HepG2 (cell line): ENCODE measurements around the gene EEPD1. TPM values are rescaled to one million over a fixed set of nuclear protein-coding genes. Genes with fewer than 3 reads are reported as not detected.

ENCODE experiments used
- ELK4 ChIP-seq: sonication (generic); formaldehyde crosslinking; IDR thresholded peaks from 2 replicates; pipeline ENCODE4 v1.9.0; 2021; ENCODE audit warnings: missing genetic modification reagents, borderline replicate concordance
- REPIN1 ChIP-seq: sonication (generic); formaldehyde crosslinking; IDR thresholded peaks from 2 replicates; pipeline ENCODE4 v1.8.0; 2022; ENCODE audit warnings: missing genetic modification reagents, low read depth, mild to moderate bottlenecking, borderline replicate concordance
- SP1 ChIP-seq, 2 experiments: fragments of 450-650 bp in 1 of 2; sonication (generic) in 1 of 2; formaldehyde crosslinking in 1 of 2; IDR thresholded peaks; 2 replicates each; pipeline versions ENCODE4 v1.4.0 to v1.6.1; 2016 to 2020; ENCODE audit warnings: missing genetic modification reagents in 1 of 2
- SRSF1 ChIP-seq: fragments of 200-400 bp; formaldehyde crosslinking; optimal IDR thresholded peaks from 2 replicates; pipeline ENCODE3; 2017; ENCODE audit warnings: mild to moderate bottlenecking, low read depth, low read length, moderate library complexity
- ZBTB38 ChIP-seq: sonication (generic); formaldehyde crosslinking; IDR thresholded peaks from 2 replicates; pipeline ENCODE4 v1.5.1; 2020; ENCODE audit warnings: mild to moderate bottlenecking, missing genetic modification reagents
- ZNF224 ChIP-seq: sonication (generic); formaldehyde crosslinking; IDR thresholded peaks from 2 replicates; pipeline ENCODE4 v1.5.0; 2020; ENCODE audit warnings: mild to moderate bottlenecking, missing genetic modification reagents
- ZNF766 ChIP-seq: sonication (generic); formaldehyde crosslinking; IDR thresholded peaks from 2 replicates; pipeline ENCODE4 v1.5.0; 2020; ENCODE audit warnings: missing genetic modification reagents, borderline replicate concordance
- ZNF883 ChIP-seq: sonication (generic); formaldehyde crosslinking; IDR thresholded peaks from 2 replicates; pipeline ENCODE4 v1.5.1; 2020; ENCODE audit warnings: mild to moderate bottlenecking, missing genetic modification reagents; ENCODE audit errors: not compliant biosample characterization
- polyA plus RNA-seq, 8 experiments: library from polyadenylated mRNA; depleted of rRNA in 3 of 8; stranded (reverse) in 7 of 8; unstranded in 1 of 8; fragments of >200 nt; fragmentation: Illumina TruSeq in 4 of 8; extraction: Trizol in 4 of 8; gene quantifications; 2 replicates each; pipeline versions ENCODE4 v1.2.1 to v1.2.3, GENCODE V29; 2011 to 2016; ENCODE audit warnings: low read depth in 4 of 8, missing spikeins in 1 of 8, mixed read lengths in 1 of 8; ENCODE audit not compliant: insufficient read depth in 1 of 8
- total RNA-seq, 5 experiments: library from RNA; depleted of rRNA; stranded (reverse); fragments of >200 nt; fragmentation: Illumina TruSeq; extraction: Trizol; gene quantifications; 2 replicates each; pipeline ENCODE4 v1.2.3, GENCODE V29; 2016; ENCODE audit warnings: low read depth in 1 of 5
- TF ChIP-seq, protein P1 (sequence below): sonication (generic); formaldehyde crosslinking; IDR thresholded peaks from 2 replicates; pipeline ENCODE4 v1.4.0; 2020; ENCODE audit warnings: mild to moderate bottlenecking, missing genetic modification reagents, borderline replicate concordance
- TF ChIP-seq, protein P2 (sequence below): sonication (generic); formaldehyde crosslinking; IDR thresholded peaks from 2 replicates; pipeline ENCODE4 v1.4.0; 2020; ENCODE audit warnings: missing genetic modification reagents, mild to moderate bottlenecking, borderline replicate concordance
- TF ChIP-seq, protein P3 (sequence below), 2 experiments: fragments of 450-650 bp in 1 of 2; sonication (generic) in 1 of 2; formaldehyde crosslinking; IDR thresholded peaks; 2 replicates each; pipeline versions ENCODE4 v1.5.0 to v1.8.0; 2020 to 2022; ENCODE audit warnings: mild to moderate bottlenecking in 1 of 2, missing genetic modification reagents in 1 of 2

Gene EEPD1
- total and polyA plus RNA-seq, 2 of the 13 experiments (the other 11 are each of a cell fraction or from before 2014, with no cell fraction given), result 10.1 to 16.4 TPM

- TF ChIP-seq, protein P1, sequence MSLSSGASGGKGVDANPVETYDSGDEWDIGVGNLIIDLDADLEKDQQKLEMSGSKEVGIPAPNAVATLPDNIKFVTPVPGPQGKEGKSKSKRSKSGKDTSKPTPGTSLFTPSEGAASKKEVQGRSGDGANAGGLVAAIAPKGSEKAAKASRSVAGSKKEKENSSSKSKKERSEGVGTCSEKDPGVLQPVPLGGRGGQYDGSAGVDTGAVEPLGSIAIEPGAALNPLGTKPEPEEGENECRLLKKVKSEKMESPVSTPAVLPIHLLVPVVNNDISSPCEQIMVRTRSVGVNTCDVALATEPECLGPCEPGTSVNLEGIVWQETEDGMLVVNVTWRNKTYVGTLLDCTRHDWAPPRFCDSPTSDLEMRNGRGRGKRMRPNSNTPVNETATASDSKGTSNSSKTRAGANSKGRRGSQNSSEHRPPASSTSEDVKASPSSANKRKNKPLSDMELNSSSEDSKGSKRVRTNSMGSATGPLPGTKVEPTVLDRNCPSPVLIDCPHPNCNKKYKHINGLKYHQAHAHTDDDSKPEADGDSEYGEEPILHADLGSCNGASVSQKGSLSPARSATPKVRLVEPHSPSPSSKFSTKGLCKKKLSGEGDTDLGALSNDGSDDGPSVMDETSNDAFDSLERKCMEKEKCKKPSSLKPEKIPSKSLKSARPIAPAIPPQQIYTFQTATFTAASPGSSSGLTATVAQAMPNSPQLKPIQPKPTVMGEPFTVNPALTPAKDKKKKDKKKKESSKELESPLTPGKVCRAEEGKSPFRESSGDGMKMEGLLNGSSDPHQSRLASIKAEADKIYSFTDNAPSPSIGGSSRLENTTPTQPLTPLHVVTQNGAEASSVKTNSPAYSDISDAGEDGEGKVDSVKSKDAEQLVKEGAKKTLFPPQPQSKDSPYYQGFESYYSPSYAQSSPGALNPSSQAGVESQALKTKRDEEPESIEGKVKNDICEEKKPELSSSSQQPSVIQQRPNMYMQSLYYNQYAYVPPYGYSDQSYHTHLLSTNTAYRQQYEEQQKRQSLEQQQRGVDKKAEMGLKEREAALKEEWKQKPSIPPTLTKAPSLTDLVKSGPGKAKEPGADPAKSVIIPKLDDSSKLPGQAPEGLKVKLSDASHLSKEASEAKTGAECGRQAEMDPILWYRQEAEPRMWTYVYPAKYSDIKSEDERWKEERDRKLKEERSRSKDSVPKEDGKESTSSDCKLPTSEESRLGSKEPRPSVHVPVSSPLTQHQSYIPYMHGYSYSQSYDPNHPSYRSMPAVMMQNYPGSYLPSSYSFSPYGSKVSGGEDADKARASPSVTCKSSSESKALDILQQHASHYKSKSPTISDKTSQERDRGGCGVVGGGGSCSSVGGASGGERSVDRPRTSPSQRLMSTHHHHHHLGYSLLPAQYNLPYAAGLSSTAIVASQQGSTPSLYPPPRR, result peak; percentile 40; the same call in 1 of the 2 replicates
- TF ChIP-seq ZBTB38 (CRISPR knock-in tag) (peak; percentile 99), ZNF224 (0 out of 2 replicates have a peak, but pooled peaks have one; percentile 56), REPIN1 (CRISPR knock-in tag) (no peak), SRSF1 (no peak), ZNF883 (CRISPR knock-in tag) (peak; percentile 84), SP1 (IDR thresholded peaks at IDR 0.05) (no peak), SP1 (CRISPR knock-in tag; IDR thresholded peaks at IDR 0.05) (0 out of 2 replicates have a peak, but pooled peaks have one; percentile 8), ELK4 (CRISPR knock-in tag) (no peak), ZNF766 (no peak)
- TF ChIP-seq, protein P2, sequence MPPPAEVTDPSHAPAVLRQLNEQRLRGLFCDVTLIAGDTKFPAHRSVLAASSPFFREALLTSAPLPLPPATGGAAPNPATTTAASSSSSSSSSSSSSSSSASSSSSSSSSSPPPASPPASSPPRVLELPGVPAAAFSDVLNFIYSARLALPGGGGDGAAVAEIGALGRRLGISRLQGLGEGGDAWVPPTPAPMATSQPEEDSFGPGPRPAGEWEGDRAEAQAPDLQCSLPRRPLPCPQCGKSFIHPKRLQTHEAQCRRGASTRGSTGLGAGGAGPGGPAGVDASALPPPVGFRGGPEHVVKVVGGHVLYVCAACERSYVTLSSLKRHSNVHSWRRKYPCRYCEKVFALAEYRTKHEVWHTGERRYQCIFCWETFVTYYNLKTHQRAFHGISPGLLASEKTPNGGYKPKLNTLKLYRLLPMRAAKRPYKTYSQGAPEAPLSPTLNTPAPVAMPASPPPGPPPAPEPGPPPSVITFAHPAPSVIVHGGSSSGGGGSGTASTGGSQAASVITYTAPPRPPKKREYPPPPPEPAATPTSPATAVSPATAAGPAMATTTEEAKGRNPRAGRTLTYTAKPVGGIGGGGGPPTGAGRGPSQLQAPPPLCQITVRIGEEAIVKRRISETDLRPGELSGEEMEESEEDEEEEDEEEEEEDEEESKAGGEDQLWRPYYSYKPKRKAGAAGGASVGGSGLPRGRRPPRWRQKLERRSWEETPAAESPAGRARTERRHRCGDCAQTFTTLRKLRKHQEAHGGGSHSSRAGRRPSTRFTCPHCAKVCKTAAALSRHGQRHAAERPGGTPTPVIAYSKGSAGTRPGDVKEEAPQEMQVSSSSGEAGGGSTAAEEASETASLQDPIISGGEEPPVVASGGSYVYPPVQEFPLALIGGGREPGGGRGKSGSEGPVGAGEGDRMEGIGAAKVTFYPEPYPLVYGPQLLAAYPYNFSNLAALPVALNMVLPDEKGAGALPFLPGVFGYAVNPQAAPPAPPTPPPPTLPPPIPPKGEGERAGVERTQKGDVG, result peak; percentile 77; the same call in 1 of the 2 replicates
- TF ChIP-seq, protein P3, sequence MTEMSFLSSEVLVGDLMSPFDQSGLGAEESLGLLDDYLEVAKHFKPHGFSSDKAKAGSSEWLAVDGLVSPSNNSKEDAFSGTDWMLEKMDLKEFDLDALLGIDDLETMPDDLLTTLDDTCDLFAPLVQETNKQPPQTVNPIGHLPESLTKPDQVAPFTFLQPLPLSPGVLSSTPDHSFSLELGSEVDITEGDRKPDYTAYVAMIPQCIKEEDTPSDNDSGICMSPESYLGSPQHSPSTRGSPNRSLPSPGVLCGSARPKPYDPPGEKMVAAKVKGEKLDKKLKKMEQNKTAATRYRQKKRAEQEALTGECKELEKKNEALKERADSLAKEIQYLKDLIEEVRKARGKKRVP (CRISPR knock-in tag; IDR thresholded peaks at IDR 0.05), result no peak
Observed at GRCh38 chr7:36154255-36155212, 1.5 kb downstream of the EEPD1 start (continued).
